ENCODE measurements around the gene CACNA2D1.
"Not testable (repeated sequence)": the region's sequence is repeated elsewhere in the genome, so short reads cannot be mapped to it uniquely, and the experiment has no call there.

CACNA2D1 gene

GRCh38 chr7:82389876-82390275 lies 53.7 kb downstream of the CACNA2D1 start:
- no peak for DNase-seq

- DNase-seq = no peak
These were observed 55.4 kb downstream of the CACNA2D1 start for GRCh38 chr7:82388138-82388537.

- DNase-seq = not testable (repeated sequence)
These were observed 57.0 kb downstream of the CACNA2D1 start for GRCh38 chr7:82386571-82386970.

- DNase-seq = no peak
These were observed 58.8 kb downstream of the CACNA2D1 start for GRCh38 chr7:82384779-82385178.

DNA sequence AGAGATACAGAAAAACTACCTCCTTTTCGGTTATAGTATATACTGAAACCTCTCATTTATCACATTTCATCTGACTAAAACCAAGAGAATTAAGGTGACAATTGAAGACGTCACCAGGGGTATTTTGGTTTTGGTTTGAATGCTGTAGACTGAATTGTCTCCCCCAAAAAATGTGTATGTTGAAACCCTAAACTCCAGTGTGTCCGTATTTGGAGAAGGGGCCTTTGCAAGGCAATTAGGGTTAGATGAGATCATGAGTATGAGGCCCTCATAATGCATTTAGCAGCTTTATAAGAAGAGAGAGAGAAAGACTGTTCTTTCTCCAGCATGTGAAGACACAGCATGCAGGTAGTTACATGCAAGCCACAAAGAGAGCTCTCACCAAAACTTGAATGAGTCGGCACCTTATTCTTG lies 59.5 kb downstream of the CACNA2D1 start:
- no peak for DNase-seq

- no peak for DNase-seq
These were observed 61.3 kb downstream of the CACNA2D1 start for GRCh38 chr7:82382276-82382675.

- DNase-seq = no peak
These were observed 66.8 kb downstream of the CACNA2D1 start for GRCh38 chr7:82376739-82377138.

GRCh38 chr7:82375713-82376112 lies 67.9 kb downstream of the CACNA2D1 start:
- DNase-seq = no peak

GRCh38 chr7:82375129-82375528 lies 68.4 kb downstream of the CACNA2D1 start:
- no peak for DNase-seq

DNA sequence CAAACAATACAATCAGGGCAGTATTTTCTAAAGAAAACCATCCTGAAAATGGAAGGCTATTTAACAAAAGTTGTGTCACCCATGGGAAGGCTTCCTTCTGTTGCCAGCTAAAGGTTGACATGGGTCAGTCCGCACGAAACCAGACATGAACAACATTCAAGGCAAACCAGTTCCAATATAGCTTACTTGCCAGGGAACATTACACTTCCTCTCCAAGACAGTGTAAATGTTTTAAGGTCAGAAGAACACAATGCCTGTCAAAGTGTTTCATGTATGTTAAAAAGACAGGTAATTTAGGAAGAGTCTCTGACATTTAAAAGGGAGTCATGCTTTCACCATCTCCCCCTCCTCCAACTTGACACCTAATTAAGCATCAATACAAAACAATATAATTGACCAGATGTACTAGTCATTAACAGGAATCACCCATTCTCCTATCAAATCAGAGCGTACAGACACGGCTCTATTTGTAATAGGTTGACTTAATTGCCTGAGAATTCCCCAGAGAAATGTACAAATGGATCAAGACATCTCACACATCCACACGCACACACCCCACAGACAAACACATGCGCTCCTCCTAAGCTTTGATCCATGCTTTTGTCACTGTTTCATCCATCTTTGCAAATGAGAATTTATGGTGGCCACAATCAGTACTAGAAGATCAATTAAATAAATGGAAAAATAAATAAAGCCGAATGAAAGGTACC lies 69.5 kb downstream of the CACNA2D1 start:
- no peak for DNase-seq

GRCh38 chr7:82364671-82365070 lies 78.9 kb downstream of the CACNA2D1 start:
- no peak for DNase-seq

DNA sequence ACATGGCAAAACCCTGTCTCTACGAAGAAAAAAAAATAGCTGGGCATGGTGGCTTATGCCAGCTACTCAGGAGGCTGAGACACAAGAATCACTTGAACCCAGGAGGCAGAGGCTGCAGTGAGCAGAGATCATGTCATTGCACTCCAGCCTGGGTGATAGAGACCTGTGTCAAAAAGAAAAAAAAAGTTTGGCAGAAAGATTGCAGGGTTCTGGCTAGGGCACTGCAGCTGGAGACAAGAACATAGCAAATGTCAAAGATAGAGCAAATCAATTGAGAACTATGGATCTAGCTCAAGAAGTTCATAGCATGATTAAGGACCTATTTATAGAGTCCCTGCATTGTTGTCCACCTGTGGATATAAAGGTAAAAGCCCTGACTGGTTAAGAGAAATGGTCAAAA lies 79.5 kb downstream of the CACNA2D1 start:
- DNase-seq = no peak

- no peak for DNase-seq
These were observed 81.4 kb downstream of the CACNA2D1 start for GRCh38 chr7:82362129-82362706.

- DNase-seq = no peak
These were observed 82.8 kb downstream of the CACNA2D1 start for GRCh38 chr7:82360591-82361368.

GRCh38 chr7:82359426-82359825 lies 84.2 kb downstream of the CACNA2D1 start:
- no peak for DNase-seq

DNA sequence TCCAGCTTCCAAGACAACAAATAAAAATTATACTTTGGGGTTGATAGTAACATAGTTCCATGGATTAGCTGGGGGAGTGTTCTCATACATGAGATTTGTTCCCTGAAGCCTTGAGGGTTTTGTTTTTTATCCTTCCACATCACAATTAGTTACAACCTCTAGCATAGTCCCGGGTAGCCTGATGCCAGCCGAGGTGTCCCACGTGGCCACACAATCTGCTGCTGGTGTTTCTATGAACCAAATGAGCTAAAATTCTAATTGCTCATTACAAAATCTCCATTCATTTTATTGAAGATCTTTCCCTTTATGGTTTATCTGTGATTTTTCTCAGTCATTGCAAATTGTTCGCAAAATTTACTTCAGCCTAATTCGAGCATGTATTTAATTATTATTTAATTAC lies 84.7 kb downstream of the CACNA2D1 start:
- DNase-seq = no peak

- no peak for DNase-seq
These were observed 85.5 kb downstream of the CACNA2D1 start for GRCh38 chr7:82358009-82358578.

- DNase-seq = no peak
These were observed 95.3 kb downstream of the CACNA2D1 start for GRCh38 chr7:82348251-82348650.

- no peak for DNase-seq
These were observed 95.8 kb downstream of the CACNA2D1 start for GRCh38 chr7:82347808-82348207.

- no peak for DNase-seq
These were observed 97.7 kb downstream of the CACNA2D1 start for GRCh38 chr7:82345886-82346285.

- DNase-seq = no peak
These were observed 99.9 kb downstream of the CACNA2D1 start for GRCh38 chr7:82343716-82344115.

GRCh38 chr7:82339958-82340357 lies 103.6 kb downstream of the CACNA2D1 start:
- DNase-seq = no peak

- DNase-seq = no peak
These were observed 107.7 kb downstream of the CACNA2D1 start for GRCh38 chr7:82335927-82336326.

- no peak for DNase-seq
These were observed 108.6 kb downstream of the CACNA2D1 start for GRCh38 chr7:82335001-82335400.

Data from NCI-H1048 (cell line).